Activated CD8-positive, alpha-beta memory T cell treated with anti-CD3 and anti-CD28 coated beads, Interleukin-2, amount 50 U/mL, for 24 hours (primary cell): ENCODE results near the gene ANGPTL8.

Experiments
- DNase-seq: peaks from one replicate; pipeline ENCODE4 v3.0.0-alpha.2; 2020; ENCODE audit errors: extremely low read depth

ANGPTL8 gene

GRCh38 chr19:11236324-11237301 lies 2.8 kb upstream of the ANGPTL8 start:
- no peak for DNase-seq

DNA sequence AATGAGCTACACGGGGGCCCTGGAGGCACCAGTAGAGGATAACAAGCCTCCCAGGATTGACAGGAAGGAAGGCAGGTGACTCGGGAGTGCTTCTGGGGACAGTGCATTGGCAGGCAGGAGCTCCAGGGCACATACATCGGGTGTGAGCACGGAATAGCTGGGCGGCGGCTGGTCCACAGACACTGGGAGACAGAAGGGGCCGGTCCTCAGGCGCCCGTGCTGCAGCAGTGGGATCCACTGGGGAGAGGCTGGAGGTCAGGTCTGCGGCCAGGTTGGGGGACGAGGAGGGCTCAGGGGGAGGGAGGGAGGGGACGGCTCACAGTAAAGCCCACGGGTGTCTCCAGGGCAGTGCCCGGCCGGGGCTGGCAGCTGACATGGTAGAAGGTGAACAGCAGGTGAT lies 2.1 kb upstream of the ANGPTL8 start:
- no peak for DNase-seq

- DNase-seq: no peak
Observed at GRCh38 chr19:11238041-11238440, 1.4 kb upstream of the ANGPTL8 start.

DNA sequence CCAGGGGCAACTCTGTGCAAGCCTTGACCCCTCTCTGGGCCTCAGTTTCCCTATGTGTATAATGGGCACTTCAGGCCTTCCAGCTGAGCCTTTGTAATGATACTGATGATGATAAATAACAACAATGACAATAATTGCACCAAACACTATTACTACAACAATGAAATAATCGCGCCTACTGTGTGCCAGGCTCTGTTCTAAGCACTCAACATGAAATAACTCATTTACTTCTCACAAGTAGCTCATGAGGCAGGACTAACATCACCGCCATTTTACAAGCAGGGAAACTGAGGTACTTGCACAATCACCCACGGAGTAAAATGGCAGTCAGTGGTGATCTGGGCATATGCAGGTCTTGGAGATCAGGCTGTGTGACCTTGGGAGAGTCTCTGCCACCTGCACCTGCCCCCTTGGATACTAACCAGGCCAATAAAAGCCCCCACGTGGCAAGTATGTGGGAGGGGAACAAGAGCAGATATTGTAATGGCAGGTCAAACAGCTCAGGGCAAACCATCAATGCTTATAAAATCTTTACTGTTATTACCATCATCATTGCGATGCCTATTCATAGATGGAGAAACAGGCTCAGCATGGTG lies 540 bp upstream of the ANGPTL8 start:
- no peak for DNase-seq

GRCh38 chr19:11240008-11240444 lies 607 bp downstream of the ANGPTL8 start:
- no peak for DNase-seq

GRCh38 chr19:11242025-11242424 lies 2.6 kb downstream of the ANGPTL8 start:
- DNase-seq: no peak

- DNase-seq: peak; percentile 69
Observed at GRCh38 chr19:11242864-11243797, 3.7 kb downstream of the ANGPTL8 start.

- DNase-seq: no peak
Observed at GRCh38 chr19:11243798-11244169, 4.4 kb downstream of the ANGPTL8 start.

- DNase-seq: no peak
Observed at GRCh38 chr19:11244846-11245589, 5.6 kb downstream of the ANGPTL8 start.

GRCh38 chr19:11246941-11247340 lies 7.5 kb downstream of the ANGPTL8 start:
- no peak for DNase-seq

GRCh38 chr19:11247391-11247790 lies 8.0 kb downstream of the ANGPTL8 start:
- no peak for DNase-seq

DNA sequence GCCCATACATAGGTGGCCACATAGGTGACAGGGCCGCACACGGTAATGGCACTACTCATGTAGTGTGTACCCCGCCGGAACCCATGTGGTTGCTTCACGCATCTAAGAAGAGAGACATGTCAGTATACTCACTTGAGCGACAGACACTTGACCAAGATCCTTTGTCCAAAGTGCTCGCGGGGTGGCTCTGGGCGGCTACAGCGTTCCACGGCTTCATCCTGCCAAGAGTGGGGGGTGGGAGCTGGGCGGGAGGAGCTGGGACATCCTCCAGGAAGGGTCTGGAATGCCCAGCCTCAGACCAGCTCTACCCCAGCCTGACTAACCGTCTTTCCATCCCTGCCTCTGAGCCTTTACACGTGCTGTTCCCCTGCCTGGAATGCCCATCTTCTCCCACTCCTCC lies 8.5 kb downstream of the ANGPTL8 start:
- no peak for DNase-seq

- DNase-seq: no peak
Observed at GRCh38 chr19:11248852-11249251, 9.4 kb downstream of the ANGPTL8 start.

DNA sequence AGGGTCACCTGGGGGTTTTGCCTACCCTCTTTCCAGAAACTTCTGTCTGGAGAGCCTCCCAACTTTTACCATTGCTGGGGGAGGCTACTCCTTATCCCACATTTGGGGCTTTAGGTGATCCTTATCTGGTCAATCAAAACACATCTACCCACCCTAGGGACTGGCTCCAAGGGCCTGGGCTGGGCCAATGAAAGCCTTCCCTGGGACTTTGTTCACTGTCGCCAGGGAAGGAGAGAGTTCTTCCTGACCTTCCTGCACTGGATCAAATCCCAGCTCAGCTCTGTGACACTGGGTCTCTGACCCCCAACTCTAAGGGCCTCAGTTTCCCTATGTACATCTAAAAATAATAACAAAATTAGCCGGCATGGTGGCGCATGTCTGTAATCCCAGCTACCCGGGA lies 11.8 kb downstream of the ANGPTL8 start:
- no peak for DNase-seq

GRCh38 chr19:11251650-11252314 lies 12.4 kb downstream of the ANGPTL8 start:
- no peak for DNase-seq

DNA sequence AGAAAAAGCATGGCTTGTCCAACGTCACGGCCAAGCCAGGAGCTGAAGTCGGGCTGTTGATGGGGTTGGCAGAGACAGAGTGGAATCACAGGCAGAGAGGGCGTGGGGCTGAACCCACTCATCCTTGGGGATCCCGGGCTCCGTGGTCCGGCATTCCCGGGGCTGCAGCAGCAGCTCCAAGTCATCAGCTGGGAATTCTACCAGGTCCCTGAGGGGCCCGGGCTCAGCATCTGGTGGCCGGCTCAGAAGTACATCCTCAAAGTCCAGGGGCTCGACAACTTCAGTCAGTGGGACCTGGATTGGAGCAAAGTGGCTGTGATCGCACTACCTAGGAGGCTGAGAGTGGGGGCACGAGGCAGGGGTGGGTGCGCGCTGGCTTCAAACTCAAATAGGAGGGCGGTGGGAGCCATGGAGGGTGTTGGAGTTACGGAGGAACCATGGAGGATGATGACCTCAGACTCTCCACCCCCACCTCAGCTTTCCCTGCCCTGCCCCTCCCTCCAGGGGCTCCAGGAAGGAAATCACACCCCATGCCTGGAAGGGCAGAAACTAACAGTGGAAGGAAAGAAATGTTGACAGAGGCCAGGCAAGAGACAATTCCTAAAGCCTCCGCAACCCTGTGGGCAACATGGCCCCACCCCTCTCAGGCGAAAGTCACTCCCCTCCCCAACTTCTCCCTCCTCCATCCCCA lies 13.4 kb downstream of the ANGPTL8 start:
- DNase-seq: no peak

GRCh38 chr19:11254666-11255065 lies 15.2 kb downstream of the ANGPTL8 start:
- DNase-seq: no peak

- DNase-seq: no peak
Observed at GRCh38 chr19:11256189-11256588, 16.8 kb downstream of the ANGPTL8 start.

GRCh38 chr19:11257846-11258380 lies 18.5 kb downstream of the ANGPTL8 start:
- DNase-seq: no peak

- DNase-seq: no peak
Observed at GRCh38 chr19:11260996-11261395, 21.6 kb downstream of the ANGPTL8 start.
